SK-N-SH treated with all-trans-retinoic acid at 6 μM for 48 hours (cell line): Measurements from ENCODE around the gene DOCK9.

Experiments
- ATAC-seq: fragments of 200-7000 bp; cut with Tn5 transposase; 3 replicates; pipeline ENCODE4 v1.9.1; 2020; ENCODE audit warnings: mild to moderate bottlenecking, moderate library complexity
- ARNTL ChIP-seq: fragments of 450-650 bp; formaldehyde crosslinking; IDR thresholded peaks from 2 replicates; pipeline ENCODE4 v1.5.0; 2020; ENCODE audit warnings: low read depth, mild to moderate bottlenecking, moderate library complexity, borderline replicate concordance
- BACH2 ChIP-seq: fragments of 250-450 bp; sonication (Bioruptor Pico); IDR thresholded peaks from 2 replicates; pipeline ENCODE4 v1.9.0; 2021; ENCODE audit warnings: mild to moderate bottlenecking, borderline replicate concordance
- CSDC2 ChIP-seq: fragments of 250-450 bp; sonication (Bioruptor Pico); IDR thresholded peaks from 2 replicates; pipeline ENCODE4 v1.5.0; 2020; ENCODE audit warnings: mild to moderate bottlenecking, moderate library complexity
- ESRRG ChIP-seq: fragments of 250-450 bp; sonication (Bioruptor Pico); IDR thresholded peaks from 2 replicates; pipeline ENCODE4 v1.6.1; 2021; ENCODE audit warnings: mild to moderate bottlenecking
- ISL1 ChIP-seq: fragments of 250-450 bp; sonication (Bioruptor Pico); IDR thresholded peaks from 2 replicates; pipeline ENCODE4 v2.1.2; 2022; ENCODE audit warnings: mild to moderate bottlenecking, moderate library complexity
- RARB ChIP-seq: fragments of 250-450 bp; sonication (Bioruptor Pico); IDR thresholded peaks from 2 replicates; pipeline ENCODE4 v1.8.0; 2021; ENCODE audit warnings: mild to moderate bottlenecking, moderate library complexity
- SNAI2 ChIP-seq: fragments of 250-450 bp; sonication (Bioruptor Pico); IDR thresholded peaks from 2 replicates; pipeline ENCODE4 v1.5.0; 2020; ENCODE audit warnings: mild to moderate bottlenecking, moderate library complexity
- TCF4 ChIP-seq: fragments of 250-450 bp; sonication (Bioruptor Pico); IDR thresholded peaks from 2 replicates; pipeline ENCODE4 v1.8.0; 2021; ENCODE audit warnings: mild to moderate bottlenecking, moderate library complexity, borderline replicate concordance
- TOX ChIP-seq: fragments of 250-450 bp; sonication (Bioruptor Pico); IDR thresholded peaks from 2 replicates; pipeline ENCODE4 v1.8.0; 2021; ENCODE audit warnings: mild to moderate bottlenecking, moderate library complexity, borderline replicate concordance
- ZC3H10 ChIP-seq: fragments of 250-450 bp; sonication (Bioruptor Pico); IDR thresholded peaks from 2 replicates; pipeline ENCODE4 v1.5.1; 2021; ENCODE audit warnings: mild to moderate bottlenecking, moderate library complexity
- ZNF565 ChIP-seq: fragments of 450-650 bp; formaldehyde crosslinking; conservative IDR thresholded peaks from 2 replicates; pipeline ENCODE4 v1.5.0; 2020; ENCODE audit warnings: low read depth, mild to moderate bottlenecking, moderate library complexity
- ZNF70 ChIP-seq: fragments of 450-650 bp; formaldehyde crosslinking; IDR thresholded peaks from 2 replicates; pipeline ENCODE4 v1.5.0; 2020; ENCODE audit warnings: mild to moderate bottlenecking, moderate library complexity
- TF ChIP-seq, protein P1 (sequence below): fragments of 250-450 bp; sonication (Bioruptor Pico); IDR thresholded peaks from 2 replicates; pipeline ENCODE4 v1.5.0; 2020; ENCODE audit warnings: mild to moderate bottlenecking, moderate library complexity
- TF ChIP-seq, protein P2 (sequence below): fragments of 250-450 bp; sonication (Bioruptor Pico); IDR thresholded peaks from 2 replicates; pipeline ENCODE4 v1.8.0; 2021; ENCODE audit warnings: low read depth, mild to moderate bottlenecking, moderate library complexity, borderline replicate concordance
- TF ChIP-seq, protein P3 (sequence below): fragments of 250-450 bp; sonication (Bioruptor Pico); IDR thresholded peaks from 2 replicates; pipeline ENCODE4 v1.5.1; 2020; ENCODE audit warnings: low read depth, mild to moderate bottlenecking, moderate library complexity

The DOCK9 gene

DNA sequence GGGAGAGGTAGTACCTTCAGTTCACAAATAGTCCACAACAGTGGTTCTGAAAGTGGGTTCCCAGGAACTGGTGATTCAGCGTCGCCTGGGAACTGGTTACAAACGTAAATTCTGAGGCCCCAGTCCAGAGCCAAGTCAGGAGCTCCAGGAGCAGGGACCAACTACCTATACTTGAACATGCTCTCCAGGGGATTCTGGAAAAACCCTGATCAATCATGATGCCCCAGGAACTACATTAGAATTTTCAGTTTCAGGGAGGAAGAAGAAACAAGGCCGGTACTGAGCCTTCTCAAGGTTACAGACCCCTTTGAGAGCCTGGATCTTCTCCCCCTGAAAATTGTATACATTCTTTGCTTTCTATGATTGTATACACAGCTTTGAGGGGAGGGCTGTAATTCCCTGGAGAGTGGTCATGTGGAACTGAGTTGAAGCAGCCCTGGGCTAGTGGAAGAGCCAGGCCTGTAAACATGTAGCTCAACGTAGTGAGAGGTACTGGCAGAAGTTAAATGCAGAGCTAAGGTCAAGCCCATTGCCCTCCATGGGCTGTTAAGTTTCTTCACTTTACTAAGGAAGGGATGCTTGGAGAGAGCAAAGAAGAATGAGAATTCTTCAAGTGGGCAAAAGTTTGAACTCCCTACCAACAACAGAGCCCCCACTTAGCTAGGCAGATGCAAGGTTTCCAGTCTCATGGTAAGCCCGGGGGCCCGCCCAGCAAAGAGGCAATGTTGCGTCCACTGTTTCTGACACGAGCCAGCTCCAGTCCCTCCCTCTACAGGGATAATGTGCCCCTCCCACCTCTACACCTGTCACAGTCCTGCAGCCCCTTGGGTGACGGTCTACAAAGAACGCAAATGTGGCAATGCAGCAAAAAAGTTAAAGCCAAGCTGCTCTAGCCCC lies 17.0 kb downstream of the DOCK9 start:
- ATAC-seq, result no peak
- TF ChIP-seq ISL1 (CRISPR knock-in tag) (no peak), CSDC2 (no peak), ZNF70 (CRISPR knock-in tag) (no peak), ARNTL (no peak), ZNF565 (CRISPR knock-in tag) (no peak), ZC3H10 (CRISPR knock-in tag) (no peak), TCF4 (CRISPR knock-in tag) (no peak), ESRRG (no peak), SNAI2 (CRISPR knock-in tag) (no peak)
- TF ChIP-seq, protein P1, sequence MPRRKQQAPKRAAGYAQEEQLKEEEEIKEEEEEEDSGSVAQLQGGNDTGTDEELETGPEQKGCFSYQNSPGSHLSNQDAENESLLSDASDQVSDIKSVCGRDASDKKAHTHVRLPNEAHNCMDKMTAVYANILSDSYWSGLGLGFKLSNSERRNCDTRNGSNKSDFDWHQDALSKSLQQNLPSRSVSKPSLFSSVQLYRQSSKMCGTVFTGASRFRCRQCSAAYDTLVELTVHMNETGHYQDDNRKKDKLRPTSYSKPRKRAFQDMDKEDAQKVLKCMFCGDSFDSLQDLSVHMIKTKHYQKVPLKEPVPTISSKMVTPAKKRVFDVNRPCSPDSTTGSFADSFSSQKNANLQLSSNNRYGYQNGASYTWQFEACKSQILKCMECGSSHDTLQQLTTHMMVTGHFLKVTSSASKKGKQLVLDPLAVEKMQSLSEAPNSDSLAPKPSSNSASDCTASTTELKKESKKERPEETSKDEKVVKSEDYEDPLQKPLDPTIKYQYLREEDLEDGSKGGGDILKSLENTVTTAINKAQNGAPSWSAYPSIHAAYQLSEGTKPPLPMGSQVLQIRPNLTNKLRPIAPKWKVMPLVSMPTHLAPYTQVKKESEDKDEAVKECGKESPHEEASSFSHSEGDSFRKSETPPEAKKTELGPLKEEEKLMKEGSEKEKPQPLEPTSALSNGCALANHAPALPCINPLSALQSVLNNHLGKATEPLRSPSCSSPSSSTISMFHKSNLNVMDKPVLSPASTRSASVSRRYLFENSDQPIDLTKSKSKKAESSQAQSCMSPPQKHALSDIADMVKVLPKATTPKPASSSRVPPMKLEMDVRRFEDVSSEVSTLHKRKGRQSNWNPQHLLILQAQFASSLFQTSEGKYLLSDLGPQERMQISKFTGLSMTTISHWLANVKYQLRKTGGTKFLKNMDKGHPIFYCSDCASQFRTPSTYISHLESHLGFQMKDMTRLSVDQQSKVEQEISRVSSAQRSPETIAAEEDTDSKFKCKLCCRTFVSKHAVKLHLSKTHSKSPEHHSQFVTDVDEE, result no peak
- TF ChIP-seq, protein P2, sequence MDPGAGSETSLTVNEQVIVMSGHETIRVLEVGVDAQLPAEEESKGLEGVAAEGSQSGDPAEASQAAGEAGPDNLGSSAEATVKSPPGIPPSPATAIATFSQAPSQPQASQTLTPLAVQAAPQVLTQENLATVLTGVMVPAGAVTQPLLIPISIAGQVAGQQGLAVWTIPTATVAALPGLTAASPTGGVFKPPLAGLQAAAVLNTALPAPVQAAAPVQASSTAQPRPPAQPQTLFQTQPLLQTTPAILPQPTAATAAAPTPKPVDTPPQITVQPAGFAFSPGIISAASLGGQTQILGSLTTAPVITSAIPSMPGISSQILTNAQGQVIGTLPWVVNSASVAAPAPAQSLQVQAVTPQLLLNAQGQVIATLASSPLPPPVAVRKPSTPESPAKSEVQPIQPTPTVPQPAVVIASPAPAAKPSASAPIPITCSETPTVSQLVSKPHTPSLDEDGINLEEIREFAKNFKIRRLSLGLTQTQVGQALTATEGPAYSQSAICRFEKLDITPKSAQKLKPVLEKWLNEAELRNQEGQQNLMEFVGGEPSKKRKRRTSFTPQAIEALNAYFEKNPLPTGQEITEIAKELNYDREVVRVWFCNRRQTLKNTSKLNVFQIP (CRISPR knock-in tag), result no peak
- TF ChIP-seq, protein P3, sequence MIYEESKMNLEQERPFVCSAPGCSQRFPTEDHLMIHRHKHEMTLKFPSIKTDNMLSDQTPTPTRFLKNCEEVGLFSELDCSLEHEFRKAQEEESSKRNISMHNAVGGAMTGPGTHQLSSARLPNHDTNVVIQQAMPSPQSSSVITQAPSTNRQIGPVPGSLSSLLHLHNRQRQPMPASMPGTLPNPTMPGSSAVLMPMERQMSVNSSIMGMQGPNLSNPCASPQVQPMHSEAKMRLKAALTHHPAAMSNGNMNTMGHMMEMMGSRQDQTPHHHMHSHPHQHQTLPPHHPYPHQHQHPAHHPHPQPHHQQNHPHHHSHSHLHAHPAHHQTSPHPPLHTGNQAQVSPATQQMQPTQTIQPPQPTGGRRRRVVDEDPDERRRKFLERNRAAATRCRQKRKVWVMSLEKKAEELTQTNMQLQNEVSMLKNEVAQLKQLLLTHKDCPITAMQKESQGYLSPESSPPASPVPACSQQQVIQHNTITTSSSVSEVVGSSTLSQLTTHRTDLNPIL (CRISPR knock-in tag), result no peak

DNA sequence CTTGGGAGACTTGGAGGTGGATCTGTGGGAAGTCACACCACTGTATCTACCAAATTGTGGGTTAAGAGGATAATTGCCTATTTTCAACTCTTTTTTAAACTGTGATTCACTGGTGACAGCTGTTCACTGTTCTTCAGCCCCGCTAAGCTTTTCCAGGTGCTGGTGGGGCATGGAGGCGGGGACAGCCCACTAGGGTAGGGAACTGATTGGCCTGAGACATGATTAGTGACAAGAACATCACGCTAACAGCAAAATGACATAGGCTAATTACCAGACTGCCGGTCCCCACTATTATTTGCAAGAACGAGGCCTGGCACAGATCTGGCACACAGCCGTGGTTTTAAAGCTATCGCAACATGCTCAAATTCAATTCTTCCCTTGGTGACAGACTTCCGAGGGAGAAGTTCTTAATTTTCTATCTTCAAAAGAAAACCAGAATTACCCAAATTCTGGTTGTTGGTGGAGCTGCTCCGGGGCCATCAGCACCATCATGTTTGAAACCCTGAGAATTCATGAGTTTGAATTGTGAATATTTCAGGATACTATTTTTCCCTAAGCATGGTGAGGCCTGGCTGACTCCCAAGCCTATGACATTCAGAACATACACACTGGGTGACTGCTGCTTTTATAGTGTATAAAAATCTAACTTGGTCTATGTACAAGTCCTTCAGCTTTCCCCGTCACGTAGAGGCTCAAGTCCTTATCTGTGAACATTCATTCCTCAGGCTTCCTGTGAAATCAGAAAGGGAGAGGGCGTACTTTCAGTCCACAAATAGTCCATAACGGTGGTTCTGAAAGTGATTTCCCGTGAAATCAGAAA lies 17.9 kb downstream of the DOCK9 start:
- no peak for ATAC-seq

More for the DNA sequence above, 17.9 kb downstream of the DOCK9 start:
- no peak for TF ChIP-seq ESRRG
- no peak for TF ChIP-seq TOX (CRISPR knock-in tag)
- TF ChIP-seq, protein P1, result no peak
- TF ChIP-seq, protein P2 (CRISPR knock-in tag), result no peak
- TF ChIP-seq, protein P3 (CRISPR knock-in tag), result no peak
- TF ChIP-seq SNAI2 (CRISPR knock-in tag), result no peak
- TF ChIP-seq RARB, result no peak
- no peak for TF ChIP-seq ISL1 (CRISPR knock-in tag)
- TF ChIP-seq BACH2 (CRISPR knock-in tag), result no peak
- no peak for TF ChIP-seq CSDC2
- TF ChIP-seq, all 23 proteins: peak for 0
